Tibial nerve (tissue), 4 donors: ENCODE data around the gene TRIL. TPM values are rescaled to one million over a fixed set of nuclear protein-coding genes. Genes with fewer than 3 reads are reported as not detected.

Experiments
- DNase-seq, 2 donors: peaks; one replicate each; pipeline ENCODE4 v3.0.0-alpha.2; 2019; ENCODE audit warnings: low spot score in 2 of 2
- H3K27ac ChIP-seq, 4 donors: fragments of 200-600 bp; sonication (generic) in 3 of 4; one replicate each; pipeline ENCODE4 v1.5.1; 2017 to 2019; ENCODE audit warnings: mild to moderate bottlenecking in 1 of 4
- H3K27me3 ChIP-seq, 2 donors: fragments of 200-600 bp; sonication (generic) in 1 of 2; one replicate each; pipeline versions ENCODE4 v1.5.1 to v1.6.0; 2017 to 2019
- H3K36me3 ChIP-seq, 3 donors: fragments of 200-600 bp; sonication (generic); one replicate each; pipeline ENCODE4 v1.5.1; 2018 to 2019
- H3K4me1 ChIP-seq, 4 donors: fragments of 200-600 bp; sonication (generic) in 3 of 4; one replicate each; pipeline ENCODE4 v1.5.1; 2017 to 2019
- H3K4me3 ChIP-seq, 4 donors: fragments of 200-600 bp; sonication (generic) in 3 of 4; one replicate each; pipeline ENCODE4 v1.5.1; 2017 to 2019; ENCODE audit warnings: mild to moderate bottlenecking in 1 of 4, moderate library complexity in 1 of 4
- H3K9me3 ChIP-seq, 4 donors: fragments of 200-600 bp; sonication (generic) in 3 of 4; one replicate each; pipeline ENCODE4 v1.5.1; 2017 to 2019
- EP300 ChIP-seq, 2 donors: sonication (generic); formaldehyde crosslinking; IDR thresholded peaks; one replicate each; pipeline ENCODE4 v1.6.1; 2017; ENCODE audit warnings: antibody characterized with exemption in 2 of 2, mild to moderate bottlenecking in 1 of 2
- POLR2A ChIP-seq, 2 donors: fragments of 450-650 bp; IDR thresholded peaks; one replicate each; pipeline ENCODE4 v1.6.1; 2017; ENCODE audit warnings: antibody characterized with exemption in 2 of 2, mild to moderate bottlenecking in 2 of 2, moderate library complexity in 2 of 2
- WGBS, 2 donors: methylation state at CpG; one replicate each; pipeline ENCODE4 v1.1.5; 2018; 5-methylcytosine and 5-hydroxymethylcytosine counted together
- total RNA-seq, 4 donors: library from RNA; depleted of rRNA; stranded (reverse); fragments of >200 nt; gene quantifications; one replicate each; pipeline ENCODE4 v1.1.0, GENCODE V29; 2016
- TF ChIP-seq, protein P1 (sequence below), 5 experiments: fragments of 200-600 bp in 3 of 5; fragments of 450-650 bp in 2 of 5; sonication (generic) in 3 of 5; IDR thresholded peaks; one replicate each; pipeline ENCODE4 v1.5.1; 2016 to 2019; ENCODE audit warnings: antibody characterized with exemption in 5 of 5, mild to moderate bottlenecking in 3 of 5, moderate library complexity in 2 of 5

The TRIL gene
- total RNA-seq, 4 donors from 2014 or later, result 1.2 to 2.8 (median 2.4) TPM

DNA sequence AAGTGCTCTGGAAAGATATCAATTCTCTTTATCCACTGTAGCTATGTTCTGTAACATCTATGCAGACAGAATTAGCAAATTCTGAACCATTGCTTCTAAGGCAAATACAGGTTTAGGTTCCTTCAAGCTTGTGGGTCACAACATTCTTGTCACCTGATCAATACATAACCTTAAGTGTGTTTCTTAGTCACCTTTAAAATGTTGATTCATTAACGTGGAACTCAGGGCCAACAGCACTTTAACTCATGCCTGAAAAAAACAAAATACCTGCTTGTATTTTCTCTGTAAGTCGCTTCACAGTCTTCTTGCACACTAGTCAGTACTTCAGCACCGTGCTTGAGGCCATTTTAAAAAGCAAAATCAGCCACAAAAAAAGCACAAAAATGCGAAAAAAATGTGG, 35.2 kb upstream of the TRIL start:
- WGBS, 2 donors, result 81 to 91% methylated on average over 4 of the region's 4 CpGs
- H3K4me3 ChIP-seq, result no peak overlapping the region
- no peak overlapping the region for H3K27ac ChIP-seq
- peaks cover 0 to 16% (median 0%) of the 10 kb centered on the region in 4 donors for H3K4me1 ChIP-seq
- DNase-seq, result no peak
- H3K9me3 ChIP-seq, result no peaks in the 10 kb centered on the region
- no peaks in the 10 kb centered on the region for H3K27me3 ChIP-seq
- TF ChIP-seq EP300 (IDR thresholded peaks at IDR 0.05) (no peak), POLR2A (IDR thresholded peaks at IDR 0.05) (no peak)
- TF ChIP-seq, protein P1, sequence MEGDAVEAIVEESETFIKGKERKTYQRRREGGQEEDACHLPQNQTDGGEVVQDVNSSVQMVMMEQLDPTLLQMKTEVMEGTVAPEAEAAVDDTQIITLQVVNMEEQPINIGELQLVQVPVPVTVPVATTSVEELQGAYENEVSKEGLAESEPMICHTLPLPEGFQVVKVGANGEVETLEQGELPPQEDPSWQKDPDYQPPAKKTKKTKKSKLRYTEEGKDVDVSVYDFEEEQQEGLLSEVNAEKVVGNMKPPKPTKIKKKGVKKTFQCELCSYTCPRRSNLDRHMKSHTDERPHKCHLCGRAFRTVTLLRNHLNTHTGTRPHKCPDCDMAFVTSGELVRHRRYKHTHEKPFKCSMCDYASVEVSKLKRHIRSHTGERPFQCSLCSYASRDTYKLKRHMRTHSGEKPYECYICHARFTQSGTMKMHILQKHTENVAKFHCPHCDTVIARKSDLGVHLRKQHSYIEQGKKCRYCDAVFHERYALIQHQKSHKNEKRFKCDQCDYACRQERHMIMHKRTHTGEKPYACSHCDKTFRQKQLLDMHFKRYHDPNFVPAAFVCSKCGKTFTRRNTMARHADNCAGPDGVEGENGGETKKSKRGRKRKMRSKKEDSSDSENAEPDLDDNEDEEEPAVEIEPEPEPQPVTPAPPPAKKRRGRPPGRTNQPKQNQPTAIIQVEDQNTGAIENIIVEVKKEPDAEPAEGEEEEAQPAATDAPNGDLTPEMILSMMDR (IDR thresholded peaks at IDR 0.05), result no peak
- H3K36me3 ChIP-seq, result no peaks in the 10 kb centered on the region

DNA sequence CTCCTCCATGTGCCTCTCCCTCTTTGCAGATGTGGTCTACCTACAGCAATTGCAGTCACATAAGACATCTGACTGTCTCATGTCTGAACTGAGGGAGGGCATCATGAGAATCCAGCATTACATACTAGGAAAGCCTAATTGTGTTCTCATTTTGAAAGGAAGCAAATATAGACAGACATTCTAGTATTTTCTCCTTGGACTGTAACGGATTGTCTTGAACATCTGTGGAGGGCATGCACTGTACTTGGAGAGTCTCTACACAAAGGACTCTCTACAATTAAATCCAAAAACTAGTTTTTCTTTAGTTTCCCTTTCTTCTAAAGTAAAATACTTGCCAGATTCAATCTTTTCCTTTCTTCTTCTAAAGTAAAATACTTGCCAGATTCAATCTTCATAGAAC, 34.7 kb upstream of the TRIL start:
- H3K27ac ChIP-seq, result no peak overlapping the region
- TF ChIP-seq POLR2A (IDR thresholded peaks at IDR 0.05), result no peak
- no peak for TF ChIP-seq EP300 (IDR thresholded peaks at IDR 0.05)
- 57 to 67% methylated on average over 1 of the region's 1 CpG for WGBS, 2 donors

DNA sequence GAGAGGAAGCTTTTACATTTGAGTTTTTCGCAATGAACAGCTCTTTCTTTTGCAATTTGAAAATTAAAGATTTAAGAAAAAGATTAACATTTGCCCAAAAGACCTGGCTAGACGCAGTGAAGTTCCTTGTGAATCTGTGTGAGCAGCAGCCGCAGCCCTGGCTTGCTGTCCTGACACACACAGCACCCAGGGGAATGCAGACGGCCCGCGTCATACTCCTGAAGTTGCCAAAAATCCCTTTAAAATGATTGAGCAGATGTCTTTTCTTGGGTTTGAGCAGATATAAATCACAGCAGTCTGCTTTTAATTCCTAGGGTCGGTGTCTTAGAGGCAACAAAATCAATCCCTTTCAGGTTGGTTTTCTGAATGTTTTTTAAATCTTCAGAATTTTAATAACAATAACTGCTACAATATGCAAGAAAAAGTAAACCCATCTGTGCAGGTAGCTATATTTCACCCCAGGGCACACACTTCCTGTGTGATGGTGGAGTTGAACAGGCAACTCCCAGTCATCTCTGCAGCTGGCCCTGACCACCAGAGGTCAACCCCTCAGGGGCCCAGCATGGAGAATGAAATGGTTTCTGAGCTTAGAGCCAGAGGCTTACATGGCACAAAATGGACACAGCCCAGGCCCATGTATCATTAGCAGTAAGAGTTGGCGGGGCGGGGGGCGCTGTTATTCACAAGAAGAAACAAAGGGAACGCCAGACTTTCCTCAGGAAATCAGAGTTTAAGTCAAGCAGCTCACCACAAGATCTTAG, 32.2 kb upstream of the TRIL start:
- no peaks in the 10 kb centered on the region for H3K27me3 ChIP-seq
- WGBS, 2 donors, result 66 to 77% methylated on average over 11 of the region's 11 CpGs
- H3K4me3 ChIP-seq, result no peak overlapping the region
- peaks cover 0 to 22% (median 0%) of the 10 kb centered on the region in 4 donors for H3K4me1 ChIP-seq
- peak; percentile 52 to 54 for DNase-seq
- TF ChIP-seq POLR2A (IDR thresholded peaks at IDR 0.05), result no peak
- TF ChIP-seq, protein P1 (IDR thresholded peaks at IDR 0.05), result no peak
- TF ChIP-seq EP300 (IDR thresholded peaks at IDR 0.05), result peak in 1 of 2 donors; percentile 26
- no peak overlapping the region for H3K27ac ChIP-seq
- no peaks in the 10 kb centered on the region for H3K36me3 ChIP-seq
- no peaks in the 10 kb centered on the region for H3K9me3 ChIP-seq

More for the DNA sequence above, 34.7 kb upstream of the TRIL start:
- no peak for DNase-seq
- no peak overlapping the region for H3K4me3 ChIP-seq
- no peaks in the 10 kb centered on the region for H3K36me3 ChIP-seq
- H3K9me3 ChIP-seq, result no peaks in the 10 kb centered on the region
- peaks cover 0 to 12% (median 0%) of the 10 kb centered on the region in 4 donors for H3K4me1 ChIP-seq
- H3K27me3 ChIP-seq, result no peaks in the 10 kb centered on the region

DNA sequence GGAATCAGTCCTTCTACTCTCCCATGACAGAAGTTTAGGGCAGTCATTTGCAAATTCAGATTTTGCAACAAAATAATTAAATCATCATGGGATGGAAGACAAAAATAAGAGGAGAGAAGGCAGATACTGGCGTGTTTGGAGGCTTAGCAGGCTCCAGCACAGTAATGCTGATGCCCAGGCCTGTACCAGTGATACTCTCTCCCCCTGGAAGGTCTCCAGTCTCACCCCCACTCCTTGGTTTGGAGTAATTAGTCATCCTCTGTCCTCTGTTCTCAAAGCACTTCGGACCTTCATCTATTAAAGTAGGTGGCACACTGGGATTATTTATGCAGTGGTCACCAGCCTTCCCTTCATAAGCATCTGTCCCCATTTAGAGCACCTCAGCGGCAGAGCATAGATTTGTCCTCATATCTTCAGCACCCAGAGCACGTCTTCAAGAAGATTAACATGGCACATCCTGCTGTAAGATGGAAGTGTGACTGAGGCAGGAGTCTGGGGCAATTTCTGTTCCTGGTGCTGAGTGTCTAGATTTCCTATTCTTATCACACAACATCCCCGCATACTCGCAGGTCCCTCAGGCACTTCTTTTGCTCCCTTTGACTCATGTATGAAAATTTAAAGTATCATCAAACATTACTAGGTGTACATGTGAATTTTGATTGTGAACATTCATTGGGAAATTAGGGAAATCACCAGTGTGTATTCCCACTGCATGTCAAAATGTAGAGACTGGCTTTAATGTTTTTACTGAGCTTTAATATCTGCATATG, 31.3 kb upstream of the TRIL start:
- no peak for DNase-seq
- 90 to 91% methylated on average over 6 of the region's 6 CpGs for WGBS, 2 donors
- no peaks in the 10 kb centered on the region for H3K27me3 ChIP-seq
- no peak for TF ChIP-seq EP300 (IDR thresholded peaks at IDR 0.05)
- TF ChIP-seq, protein P1 (IDR thresholded peaks at IDR 0.05), result no peak
- no peak for TF ChIP-seq POLR2A (IDR thresholded peaks at IDR 0.05)
- H3K4me1 ChIP-seq, result peaks cover 0 to 29% (median 3%) of the 10 kb centered on the region in 4 donors
- H3K9me3 ChIP-seq, result no peaks in the 10 kb centered on the region
- H3K27ac ChIP-seq, result peak overlapping the region in 2 of 4 donors; percentile 13 to 22
- no peaks in the 10 kb centered on the region for H3K36me3 ChIP-seq
- H3K4me3 ChIP-seq, result no peak overlapping the region

DNA sequence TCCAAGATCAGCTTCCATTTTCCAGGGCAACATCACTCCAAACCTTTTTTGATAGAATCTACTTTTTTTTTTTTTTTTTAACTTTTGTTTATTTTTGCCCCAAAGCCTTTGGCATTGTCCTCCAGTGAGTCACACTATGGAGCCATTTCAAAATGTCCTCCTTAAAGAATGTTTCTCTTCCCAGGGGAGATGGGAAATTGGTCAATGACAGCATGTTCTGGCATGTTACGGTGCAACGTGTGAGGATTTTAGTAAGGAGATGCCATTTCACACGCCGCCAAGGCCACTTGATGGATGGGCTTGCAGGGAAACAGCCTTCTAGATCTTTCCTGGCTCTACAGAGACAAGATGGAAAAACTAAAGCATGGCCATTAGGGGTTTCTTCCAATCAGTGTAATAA, 30.7 kb upstream of the TRIL start:
- Histone ChIP-seq H3K27me3 (no peaks in the 10 kb centered on the region), H3K9me3 (no peaks in the 10 kb centered on the region), H3K4me3 (no peak overlapping the region), H3K36me3 (no peaks in the 10 kb centered on the region), H3K4me1 (peaks cover 0 to 32% (median 3%) of the 10 kb centered on the region in 4 donors), H3K27ac (peak overlapping the region in 1 of 4 donors; percentile 22)
- TF ChIP-seq POLR2A (IDR thresholded peaks at IDR 0.05) (no peak), EP300 (IDR thresholded peaks at IDR 0.05) (peak in 1 of 2 donors; percentile 77)
- 74 to 82% methylated on average over 4 of the region's 4 CpGs for WGBS, 2 donors
- DNase-seq, result peak in 1 of 2 donors; percentile 52

GRCh38 chr7:28988091-28988490, 30.0 kb upstream of the TRIL start:
- Histone ChIP-seq H3K27me3 (no peaks in the 10 kb centered on the region), H3K9me3 (no peaks in the 10 kb centered on the region), H3K27ac (peak overlapping the region in 1 of 4 donors; percentile 22), H3K4me1 (peaks cover 0 to 32% (median 3%) of the 10 kb centered on the region in 4 donors), H3K4me3 (no peak overlapping the region), H3K36me3 (no peaks in the 10 kb centered on the region)
- DNase-seq, result no peak
- TF ChIP-seq EP300 (IDR thresholded peaks at IDR 0.05) (no peak), POLR2A (IDR thresholded peaks at IDR 0.05) (no peak)
- TF ChIP-seq, protein P1 (IDR thresholded peaks at IDR 0.05), result no peak
- 81 to 83% methylated on average over 5 of the region's 5 CpGs for WGBS, 2 donors
